Liver (tissue), 9 donors: Measurements from ENCODE around the gene KRT83. TPM values are rescaled to one million over a fixed set of nuclear protein-coding genes. Genes with fewer than 3 reads are reported as not detected.

Source experiments
- DNase-seq: peaks from one replicate; pipeline ENCODE4 v3.0.0-alpha.2; 2017; ENCODE audit warnings: low spot score
- H3K27ac ChIP-seq, 2 donors: one replicate each; pipeline ENCODE4 v1.7.0; 2013; ENCODE audit warnings: inconsistent platforms in 2 of 2, low read length in 2 of 2, control low read depth in 1 of 2, low read depth in 1 of 2, mild to moderate bottlenecking in 1 of 2
- H3K27me3 ChIP-seq, 4 donors: one replicate each; pipeline versions ENCODE4 v1.6.1 to v1.7.0; 2013; ENCODE audit warnings: low read length in 3 of 4, inconsistent platforms in 1 of 4, mild to moderate bottlenecking in 1 of 4, moderate library complexity in 1 of 4; ENCODE audit not compliant: control insufficient read depth in 4 of 4, insufficient read depth in 4 of 4
- H3K36me3 ChIP-seq, 4 donors: one replicate each; pipeline versions ENCODE4 v1.6.1 to v1.7.0; 2013; ENCODE audit warnings: low read length in 3 of 4, mild to moderate bottlenecking in 3 of 4, low read depth in 1 of 4, moderate library complexity in 1 of 4; ENCODE audit not compliant: control insufficient read depth in 4 of 4, insufficient read depth in 3 of 4
- H3K4me1 ChIP-seq, 4 donors: one replicate each; pipeline versions ENCODE4 v1.6.1 to v1.7.0; 2013; ENCODE audit warnings: low read length in 3 of 4, mild to moderate bottlenecking in 3 of 4, moderate library complexity in 1 of 4; ENCODE audit not compliant: control insufficient read depth in 4 of 4, insufficient read depth in 4 of 4
- H3K4me3 ChIP-seq, 3 donors: one replicate each; pipeline versions ENCODE4 v1.6.1 to v1.7.0; 2013; ENCODE audit warnings: low read length in 3 of 3, control low read depth in 1 of 3, low read depth in 1 of 3, mild to moderate bottlenecking in 1 of 3
- H3K9ac ChIP-seq, 2 donors: one replicate each; pipeline ENCODE4 v1.7.0; 2013; ENCODE audit warnings: low read length in 2 of 2, mild to moderate bottlenecking in 2 of 2, moderate library complexity in 2 of 2, control low read depth in 1 of 2, low read depth in 1 of 2
- H3K9me3 ChIP-seq, 4 donors: one replicate each; pipeline versions ENCODE4 v1.6.1 to v1.7.0; 2013; ENCODE audit warnings: low read length in 3 of 4; ENCODE audit not compliant: control insufficient read depth in 4 of 4
- CTCF ChIP-seq: fragments of 150-350 bp; IDR thresholded peaks from 2 replicates; pipeline ENCODE4 v1.5.1; 2017; ENCODE audit warnings: improper control_type of control experiment, low read depth, low read length; ENCODE audit not compliant: missing input control
- EGR1 ChIP-seq, 2 donors: IDR thresholded peaks; 2 replicates each; pipeline ENCODE4 v1.6.1; 2016 to 2018; ENCODE audit warnings: antibody characterized with exemption in 2 of 2, low read depth in 2 of 2
- FOXA1 ChIP-seq: IDR thresholded peaks from 2 replicates; pipeline ENCODE4 v1.6.1; 2016; ENCODE audit warnings: antibody characterized with exemption
- FOXA2 ChIP-seq: IDR thresholded peaks from 2 replicates; pipeline ENCODE4 v1.6.1; 2016; ENCODE audit warnings: antibody characterized with exemption
- GABPA ChIP-seq, 2 donors: IDR thresholded peaks in 1 of 2; conservative IDR thresholded peaks in 1 of 2; 2 replicates each; pipeline ENCODE4 v1.6.1; 2016; ENCODE audit warnings: antibody characterized with exemption in 2 of 2, mild to moderate bottlenecking in 1 of 2, moderate library complexity in 1 of 2
- HNF4A ChIP-seq, 2 donors: conservative IDR thresholded peaks; 2 replicates each; pipeline ENCODE4 v1.6.1; 2016; ENCODE audit warnings: antibody characterized with exemption in 2 of 2, mild to moderate bottlenecking in 2 of 2
- HNF4G ChIP-seq: IDR thresholded peaks from 2 replicates; pipeline ENCODE4 v1.6.1; 2016; ENCODE audit warnings: antibody characterized with exemption
- MAX ChIP-seq: IDR thresholded peaks from 2 replicates; pipeline ENCODE4 v1.6.1; 2016; ENCODE audit warnings: antibody characterized with exemption
- RAD21 ChIP-seq, 2 donors: IDR thresholded peaks; 2 replicates each; pipeline ENCODE4 v1.6.1; 2016; ENCODE audit warnings: antibody characterized with exemption in 2 of 2, mild to moderate bottlenecking in 2 of 2
- RXRA ChIP-seq, 2 donors: IDR thresholded peaks; 2 replicates each; pipeline ENCODE4 v1.6.1; 2017 to 2018; ENCODE audit warnings: antibody characterized with exemption in 2 of 2, mild to moderate bottlenecking in 1 of 2
- SP1 ChIP-seq: IDR thresholded peaks from 2 replicates; pipeline ENCODE4 v1.6.1; 2018; ENCODE audit warnings: antibody characterized with exemption, mild to moderate bottlenecking
- TAF1 ChIP-seq: conservative IDR thresholded peaks from 2 replicates; pipeline ENCODE4 v1.6.1; 2016; ENCODE audit warnings: antibody characterized with exemption, mild to moderate bottlenecking
- YY1 ChIP-seq: IDR thresholded peaks from 2 replicates; pipeline ENCODE4 v1.6.1; 2016; ENCODE audit warnings: antibody characterized with exemption, mild to moderate bottlenecking
- ZBTB33 ChIP-seq: IDR thresholded peaks from 2 replicates; pipeline ENCODE4 v1.6.1; 2016; ENCODE audit warnings: antibody characterized with exemption
- WGBS: extraction: QIAGEN DNeasy Blood & Tissue Kit; methylation state at CpG from one replicate; pipeline ENCODE4 v1.1.7; 2013; 5-methylcytosine and 5-hydroxymethylcytosine counted together
- polyA plus RNA-seq, 2 donors: library from polyadenylated mRNA; stranded (reverse) in 1 of 2; unstranded in 1 of 2; fragments of 200-250 nt in 1 of 2; fragments of >200 nt in 1 of 2; fragmentation: Nextera tagmentation in 1 of 2; extraction: Ambion mirVana in 1 of 2; gene quantifications; one replicate each; pipeline versions ENCODE4 v1.2.1 to v1.2.3, GENCODE V29; 2013 to 2015
- total RNA-seq, 2 donors: library from RNA; depleted of rRNA; stranded (reverse); fragments of >200 nt; gene quantifications; one replicate each; pipeline ENCODE4 v1.2.3, GENCODE V29; 2014
- TF ChIP-seq, protein P1 (sequence below): IDR thresholded peaks from 2 replicates; pipeline ENCODE4 v1.6.1; 2016; ENCODE audit warnings: antibody characterized with exemption, mild to moderate bottlenecking
- TF ChIP-seq, protein P2 (sequence below): IDR thresholded peaks from 2 replicates; pipeline ENCODE4 v1.6.1; 2016; ENCODE audit warnings: antibody characterized with exemption
- donor health status: healthy.
- donor health status: healthy.
- donor health status: healthy.
- donor health status: healthy.
- donor health status: healthy.

The KRT83 gene
- total and polyA plus RNA-seq, 4 donors: not detected

- Histone ChIP-seq H3K36me3 (no peaks in the 10 kb centered on the region), H3K27ac (no peak overlapping the region), H3K4me3 (no peak overlapping the region), H3K27me3 (no peaks in the 10 kb centered on the region), H3K4me1 (peaks cover 0 to 16% (median 13%) of the 10 kb centered on the region in 4 donors), H3K9me3 (no peaks in the 10 kb centered on the region), H3K9ac (no peak overlapping the region)
- no peak for DNase-seq
- WGBS: 79% methylated on average over 1 of the region's 1 CpG
- no peak for TF ChIP-seq FOXA2
- TF ChIP-seq FOXA1: no peak
- TF ChIP-seq, protein P1, sequence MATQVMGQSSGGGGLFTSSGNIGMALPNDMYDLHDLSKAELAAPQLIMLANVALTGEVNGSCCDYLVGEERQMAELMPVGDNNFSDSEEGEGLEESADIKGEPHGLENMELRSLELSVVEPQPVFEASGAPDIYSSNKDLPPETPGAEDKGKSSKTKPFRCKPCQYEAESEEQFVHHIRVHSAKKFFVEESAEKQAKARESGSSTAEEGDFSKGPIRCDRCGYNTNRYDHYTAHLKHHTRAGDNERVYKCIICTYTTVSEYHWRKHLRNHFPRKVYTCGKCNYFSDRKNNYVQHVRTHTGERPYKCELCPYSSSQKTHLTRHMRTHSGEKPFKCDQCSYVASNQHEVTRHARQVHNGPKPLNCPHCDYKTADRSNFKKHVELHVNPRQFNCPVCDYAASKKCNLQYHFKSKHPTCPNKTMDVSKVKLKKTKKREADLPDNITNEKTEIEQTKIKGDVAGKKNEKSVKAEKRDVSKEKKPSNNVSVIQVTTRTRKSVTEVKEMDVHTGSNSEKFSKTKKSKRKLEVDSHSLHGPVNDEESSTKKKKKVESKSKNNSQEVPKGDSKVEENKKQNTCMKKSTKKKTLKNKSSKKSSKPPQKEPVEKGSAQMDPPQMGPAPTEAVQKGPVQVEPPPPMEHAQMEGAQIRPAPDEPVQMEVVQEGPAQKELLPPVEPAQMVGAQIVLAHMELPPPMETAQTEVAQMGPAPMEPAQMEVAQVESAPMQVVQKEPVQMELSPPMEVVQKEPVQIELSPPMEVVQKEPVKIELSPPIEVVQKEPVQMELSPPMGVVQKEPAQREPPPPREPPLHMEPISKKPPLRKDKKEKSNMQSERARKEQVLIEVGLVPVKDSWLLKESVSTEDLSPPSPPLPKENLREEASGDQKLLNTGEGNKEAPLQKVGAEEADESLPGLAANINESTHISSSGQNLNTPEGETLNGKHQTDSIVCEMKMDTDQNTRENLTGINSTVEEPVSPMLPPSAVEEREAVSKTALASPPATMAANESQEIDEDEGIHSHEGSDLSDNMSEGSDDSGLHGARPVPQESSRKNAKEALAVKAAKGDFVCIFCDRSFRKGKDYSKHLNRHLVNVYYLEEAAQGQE: no peak
- TF ChIP-seq HNF4A (conservative IDR thresholded peaks at IDR 0.05): no peak
- TF ChIP-seq ZBTB33: no peak
- no peak for TF ChIP-seq HNF4G
- TF ChIP-seq YY1: no peak
- TF ChIP-seq RXRA (IDR thresholded peaks at IDR 0.05): no peak
Measured at GRCh38 chr12:52337054-52337453, 15.9 kb upstream of the KRT83 start.

DNA sequence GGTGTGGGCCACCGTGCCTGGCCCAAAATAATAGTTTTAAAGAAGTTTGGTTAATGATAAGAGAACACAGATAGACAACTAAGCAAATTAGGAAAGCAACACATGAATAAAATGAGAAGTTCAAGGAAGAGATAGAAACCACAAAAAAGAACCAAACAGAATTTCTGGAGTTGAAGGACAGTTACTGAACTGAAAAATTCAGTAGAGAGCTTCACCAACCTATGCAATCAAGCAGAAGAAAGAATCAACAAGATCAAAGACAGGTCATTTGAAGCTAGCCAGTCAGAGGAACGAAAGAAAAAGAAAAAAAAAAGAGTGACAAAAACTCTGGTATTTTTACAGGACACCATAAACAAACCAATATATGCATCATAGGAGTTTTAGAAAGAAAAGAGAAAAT is 15.4 kb upstream of the KRT83 start:
- Histone ChIP-seq H3K27me3 (no peaks in the 10 kb centered on the region), H3K36me3 (no peaks in the 10 kb centered on the region), H3K9me3 (no peaks in the 10 kb centered on the region), H3K4me3 (no peak overlapping the region), H3K4me1 (peaks cover 0 to 20% (median 16%) of the 10 kb centered on the region in 4 donors), H3K27ac (no peak overlapping the region), H3K9ac (no peak overlapping the region)
- TF ChIP-seq, protein P1: no peak
- no peak for TF ChIP-seq HNF4G
- TF ChIP-seq YY1: no peak
- TF ChIP-seq MAX: no peak
- TF ChIP-seq GABPA (IDR thresholded peaks at IDR 0.05 in 1 of 2, conservative IDR thresholded peaks at IDR 0.05 in 1 of 2): no peak
- no peak for TF ChIP-seq EGR1 (IDR thresholded peaks at IDR 0.05; ENCODE audit: low read depth in 2 of 2)
- no peak for TF ChIP-seq SP1
- TF ChIP-seq TAF1: no peak
- TF ChIP-seq, protein P2, sequence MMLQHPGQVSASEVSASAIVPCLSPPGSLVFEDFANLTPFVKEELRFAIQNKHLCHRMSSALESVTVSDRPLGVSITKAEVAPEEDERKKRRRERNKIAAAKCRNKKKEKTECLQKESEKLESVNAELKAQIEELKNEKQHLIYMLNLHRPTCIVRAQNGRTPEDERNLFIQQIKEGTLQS: no peak
- no peak for TF ChIP-seq RAD21 (IDR thresholded peaks at IDR 0.05)
- TF ChIP-seq CTCF: no peak
- no peak for TF ChIP-seq FOXA1
- no peak for TF ChIP-seq HNF4A (conservative IDR thresholded peaks at IDR 0.05)
- TF ChIP-seq FOXA2: no peak
- no peak for DNase-seq
- 79% methylated on average over 2 of the region's 2 CpGs for WGBS
